Peyer's patch (tissue), 4 donors: ENCODE data around the gene HYAL2. TPM values are rescaled to one million over a fixed set of nuclear protein-coding genes. Genes with fewer than 3 reads are reported as not detected.
A peak's percentile ranks its signal among the peaks of the same experiment; 100 is the strongest.

Experiments
- DNase-seq, 3 donors: peaks; one replicate each; pipeline ENCODE4 v3.0.0-alpha.2; 2017 to 2019
- H3K27ac ChIP-seq, 4 donors: fragments of 200-600 bp; sonication (generic); one replicate each; pipeline ENCODE4 v1.5.1; 2016 to 2019
- H3K27me3 ChIP-seq, 2 donors: fragments of 200-600 bp; sonication (generic); one replicate each; pipeline ENCODE4 v1.5.1; 2019
- H3K36me3 ChIP-seq, 3 donors: fragments of 200-600 bp; sonication (generic); one replicate each; pipeline ENCODE4 v1.5.1; 2016 to 2019
- H3K4me1 ChIP-seq, 4 donors: fragments of 200-600 bp; sonication (generic); one replicate each; pipeline ENCODE4 v1.5.1; 2016 to 2019
- H3K4me3 ChIP-seq, 4 donors: fragments of 200-600 bp; sonication (generic); 1 replicate in 3 of 4; 2 replicates in 1 of 4; pipeline ENCODE4 v1.5.1; 2016 to 2019; ENCODE audit warnings: mild to moderate bottlenecking in 1 of 4
- H3K9me3 ChIP-seq, 4 donors: fragments of 200-600 bp; sonication (generic); one replicate each; pipeline ENCODE4 v1.5.1; 2016 to 2019; ENCODE audit warnings: mild to moderate bottlenecking in 1 of 4
- POLR2A ChIP-seq, 2 donors: fragments of 450-650 bp; IDR thresholded peaks; one replicate each; pipeline ENCODE4 v1.5.1; 2017; ENCODE audit warnings: antibody characterized with exemption in 2 of 2, mild to moderate bottlenecking in 2 of 2, moderate library complexity in 2 of 2
- total RNA-seq, 4 donors: library from RNA; depleted of rRNA; stranded (reverse); fragments of >200 nt; gene quantifications; one replicate each; pipeline ENCODE4 v1.1.0, GENCODE V29; 2016
- TF ChIP-seq, protein P1 (sequence below), 6 experiments: fragments of 450-650 bp in 4 of 6; fragments of 200-600 bp in 2 of 6; sonication (generic) in 1 of 6; IDR thresholded peaks; one replicate each; pipeline ENCODE4 v1.5.1; 2017 to 2019; ENCODE audit warnings: antibody characterized with exemption in 6 of 6, mild to moderate bottlenecking in 3 of 6, moderate library complexity in 1 of 6

The HYAL2 gene
- total RNA-seq, 4 donors from 2014 or later = 18.2 to 63.1 (median 39.9) TPM

DNA sequence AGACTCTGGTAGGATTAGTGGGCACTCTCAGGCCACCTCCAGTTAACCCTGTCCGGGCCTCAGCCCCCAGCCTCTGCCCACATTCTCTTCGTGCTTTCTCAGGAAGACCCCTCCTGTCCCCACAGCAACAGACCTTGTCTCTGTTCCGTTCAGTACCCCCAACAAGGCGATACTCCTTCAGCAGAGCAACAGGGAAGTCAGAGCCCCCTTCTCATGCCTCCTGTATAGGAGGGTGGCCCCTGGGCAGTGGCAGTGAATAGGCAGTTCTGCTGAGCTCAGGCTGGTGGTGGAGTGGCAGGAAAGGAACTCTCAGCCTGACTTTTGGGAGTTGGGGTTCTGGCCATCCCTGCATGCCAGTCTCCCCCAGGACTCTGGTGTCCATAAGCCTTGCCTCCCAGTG is 53.1 kb downstream of the HYAL2 start:
- peaks cover 9 to 82% (median 18%) of the 10 kb centered on the region in 4 donors for H3K4me1 ChIP-seq

DNA sequence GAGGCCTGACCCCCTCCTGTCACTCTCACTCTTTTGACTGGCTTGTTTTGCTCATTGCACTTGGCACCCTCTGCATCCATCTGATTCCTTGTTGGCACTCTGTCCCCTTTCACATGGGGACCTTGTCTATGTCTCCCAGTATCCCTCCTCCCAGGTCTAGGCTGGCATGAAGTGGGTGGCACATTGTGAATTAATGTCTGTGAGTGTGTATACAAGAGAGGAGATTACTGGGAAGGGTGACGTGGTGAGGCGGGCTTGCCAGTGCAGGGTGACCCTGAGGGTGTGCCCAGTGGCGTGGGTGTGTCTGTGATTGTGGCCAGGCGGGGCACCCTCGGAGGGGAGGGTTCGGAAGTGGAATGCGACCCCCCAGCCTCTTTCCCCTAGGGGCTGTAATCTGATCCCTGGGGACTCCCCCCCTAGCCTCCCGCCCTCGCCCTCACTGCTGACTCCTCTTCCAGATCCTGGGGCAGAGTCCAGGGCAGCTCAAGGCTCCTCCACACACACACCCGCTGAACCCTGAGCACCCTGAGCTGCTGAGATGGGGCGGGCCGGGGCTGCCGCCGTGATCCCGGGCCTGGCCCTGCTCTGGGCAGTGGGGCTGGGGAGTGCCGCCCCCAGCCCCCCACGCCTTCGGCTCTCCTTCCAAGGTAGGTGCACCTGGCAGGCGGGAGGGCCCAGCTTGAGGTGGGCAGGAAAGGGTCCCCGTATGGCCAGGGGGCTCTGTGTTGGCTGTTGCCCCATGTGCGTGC is 53.7 kb downstream of the HYAL2 start, which contains the start of gene SEMA3B:
TSS of gene SEMA3B (plus strand) at position 445 of the 749 bp plus-strand sequence. CDS start at position 539, 94 bp downstream.
- DNase-seq = peak in 2 of 3 donors; percentile 91 to 94
- H3K9me3 ChIP-seq = no peaks in the 10 kb centered on the region
- H3K27ac ChIP-seq = peak within 1 kb of the TSS; percentile 50 to 100 (median 94)
- H3K4me3 ChIP-seq = peak within 1 kb of the TSS in 3 of 4 donors; percentile 30 to 66 (median 57)
- H3K36me3 ChIP-seq = peaks cover 0 to 4% (median 0%) of the 10 kb centered on the region in 3 donors
- no peaks in the 10 kb centered on the region for H3K27me3 ChIP-seq
- H3K4me1 ChIP-seq = peaks cover 7 to 82% (median 18%) of the 10 kb centered on the region in 4 donors
- TF ChIP-seq, protein P1, sequence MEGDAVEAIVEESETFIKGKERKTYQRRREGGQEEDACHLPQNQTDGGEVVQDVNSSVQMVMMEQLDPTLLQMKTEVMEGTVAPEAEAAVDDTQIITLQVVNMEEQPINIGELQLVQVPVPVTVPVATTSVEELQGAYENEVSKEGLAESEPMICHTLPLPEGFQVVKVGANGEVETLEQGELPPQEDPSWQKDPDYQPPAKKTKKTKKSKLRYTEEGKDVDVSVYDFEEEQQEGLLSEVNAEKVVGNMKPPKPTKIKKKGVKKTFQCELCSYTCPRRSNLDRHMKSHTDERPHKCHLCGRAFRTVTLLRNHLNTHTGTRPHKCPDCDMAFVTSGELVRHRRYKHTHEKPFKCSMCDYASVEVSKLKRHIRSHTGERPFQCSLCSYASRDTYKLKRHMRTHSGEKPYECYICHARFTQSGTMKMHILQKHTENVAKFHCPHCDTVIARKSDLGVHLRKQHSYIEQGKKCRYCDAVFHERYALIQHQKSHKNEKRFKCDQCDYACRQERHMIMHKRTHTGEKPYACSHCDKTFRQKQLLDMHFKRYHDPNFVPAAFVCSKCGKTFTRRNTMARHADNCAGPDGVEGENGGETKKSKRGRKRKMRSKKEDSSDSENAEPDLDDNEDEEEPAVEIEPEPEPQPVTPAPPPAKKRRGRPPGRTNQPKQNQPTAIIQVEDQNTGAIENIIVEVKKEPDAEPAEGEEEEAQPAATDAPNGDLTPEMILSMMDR (IDR thresholded peaks at IDR 0.05) = no peak
- TF ChIP-seq POLR2A (IDR thresholded peaks at IDR 0.05) = peak; percentile 88 to 90

More for the DNA sequence above, 53.1 kb downstream of the HYAL2 start:
- H3K27me3 ChIP-seq = no peaks in the 10 kb centered on the region
- no peaks in the 10 kb centered on the region for H3K9me3 ChIP-seq
- TF ChIP-seq, protein P1 (IDR thresholded peaks at IDR 0.05) = no peak
- no peak for TF ChIP-seq POLR2A (IDR thresholded peaks at IDR 0.05)
- peak overlapping the region in 3 of 4 donors; percentile 30 to 66 (median 57) for H3K4me3 ChIP-seq
- no peak for DNase-seq
- H3K36me3 ChIP-seq = peaks cover 0 to 5% (median 0%) of the 10 kb centered on the region in 3 donors
- peak overlapping the region; percentile 38 to 100 (median 94) for H3K27ac ChIP-seq

DNA sequence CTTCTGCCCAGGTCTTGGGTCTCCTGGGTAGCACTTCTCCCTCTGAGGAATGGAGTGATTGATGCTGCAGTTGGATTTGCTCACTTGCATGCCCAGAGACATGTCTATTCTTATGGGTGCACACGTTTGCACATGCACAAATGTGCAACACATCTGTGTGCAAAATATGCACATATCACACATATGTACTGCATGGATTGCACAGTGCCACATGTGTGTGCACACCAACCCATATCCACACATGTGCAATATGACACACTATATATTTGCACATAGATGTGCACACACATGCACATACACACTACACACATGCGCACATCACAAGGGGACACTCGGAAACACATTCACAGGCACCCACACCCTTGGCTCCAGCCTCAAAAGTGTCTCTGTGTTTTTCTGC is 54.3 kb downstream of the HYAL2 start:
- H3K9me3 ChIP-seq = no peaks in the 10 kb centered on the region
- no peak for DNase-seq
- peak overlapping the region; percentile 50 to 100 (median 94) for H3K27ac ChIP-seq
- H3K4me3 ChIP-seq = peak overlapping the region in 2 of 4 donors; percentile 57 to 66
- no peaks in the 10 kb centered on the region for H3K27me3 ChIP-seq
- no peak for TF ChIP-seq POLR2A (IDR thresholded peaks at IDR 0.05)
- TF ChIP-seq, protein P1 (IDR thresholded peaks at IDR 0.05) = no peak
- H3K36me3 ChIP-seq = no peaks in the 10 kb centered on the region
- H3K4me1 ChIP-seq = peaks cover 5 to 76% (median 14%) of the 10 kb centered on the region in 4 donors

Other genes starting within 250 kb of the HYAL2 start
- gene RBM5, start 233.8 kb downstream of the HYAL2 start, total RNA-seq = 100 to 1,000 TPM; 212 to 498 (median 416) TPM
- 10 to 100 TPM; 21.2 to 41.0 (median 23.2) TPM for gene SEMA3F, start 167.4 kb downstream of the HYAL2 start, total RNA-seq
- gene GNAT1, start 131.1 kb downstream of the HYAL2 start, total RNA-seq = not detected
- 1 to 10 TPM in 1 of 4 donors, not detected in 3; 1.3 TPM for gene SLC38A3, start 117.5 kb downstream of the HYAL2 start, total RNA-seq
- gene GNAI2, start 86.5 kb downstream of the HYAL2 start, total RNA-seq = 100 to 1,000 TPM in 2 of 4 donors, 10 to 100 TPM in 2; 71.8 to 178 (median 98.4) TPM
- 100 to 1,000 TPM in 3 of 4 donors, 10 to 100 TPM in 1; 56.1 to 367 (median 267) TPM for gene SEMA3B, start 53.6 kb downstream of the HYAL2 start, total RNA-seq
- gene LSMEM2, start 43.7 kb downstream of the HYAL2 start, total RNA-seq = not detected
- gene IFRD2, start 30.3 kb downstream of the HYAL2 start, total RNA-seq = 100 to 1,000 TPM in 3 of 4 donors, 10 to 100 TPM in 1; 75.5 to 205 (median 140) TPM
- 1 to 10 TPM; 3.0 to 6.6 (median 4.2) TPM for gene HYAL3, start 23.3 kb downstream of the HYAL2 start, total RNA-seq
- gene NAA80, start 23.3 kb downstream of the HYAL2 start, total RNA-seq = 10 to 100 TPM in 3 of 4 donors, 1 to 10 TPM in 1; 3.2 to 14.0 (median 12.4) TPM
- gene HYAL1, start 19.2 kb downstream of the HYAL2 start, total RNA-seq = 1 to 10 TPM; 1.2 to 5.1 (median 4.6) TPM
- gene TUSC2, start 5.5 kb upstream of the HYAL2 start, total RNA-seq = 10 to 100 TPM in 3 of 4 donors, 1 to 10 TPM in 1; 5.8 to 19.8 (median 17.5) TPM
- 10 to 100 TPM; 27.6 to 80.0 (median 29.4) TPM for gene RASSF1, start 18.1 kb upstream of the HYAL2 start, total RNA-seq
- gene ZMYND10, start 23.0 kb upstream of the HYAL2 start, total RNA-seq = under 1 TPM in 2 of 4 donors, not detected in 2; 0.27 to 0.38 TPM
- 10 to 100 TPM; 19.1 to 45.4 (median 28.3) TPM for gene NPRL2, start 28.0 kb upstream of the HYAL2 start, total RNA-seq
- 10 to 100 TPM; 22.3 to 69.5 (median 38.6) TPM for gene CYB561D2, start 28.1 kb upstream of the HYAL2 start, total RNA-seq
- gene TMEM115, start 36.8 kb upstream of the HYAL2 start, total RNA-seq = 10 to 100 TPM; 14.0 to 75.5 (median 66.2) TPM
- gene CACNA2D2, start 180.9 kb upstream of the HYAL2 start, total RNA-seq = 1 to 10 TPM in 3 of 4 donors, under 1 TPM in 1; 0.88 to 5.8 (median 1.2) TPM
- gene C3orf18, start 245.0 kb upstream of the HYAL2 start, total RNA-seq = 10 to 100 TPM in 1 of 4 donors, 1 to 10 TPM in 2, not detected in 1; 1.1 to 26.4 (median 3.2) TPM
- gene HEMK1, start 246.8 kb upstream of the HYAL2 start, total RNA-seq = 10 to 100 TPM in 3 of 4 donors, 1 to 10 TPM in 1; 8.6 to 15.3 (median 12.5) TPM